Stimulated activated CD4-positive, alpha-beta T cell treated with anti-CD3 and anti-CD28 coated beads, Interleukin-2, amount 100 ng/mL, for 24 hours (primary cell): ENCODE data around the gene CAB39L.

Experiments used
- DNase-seq, 2 donors: peaks; one replicate each; pipeline ENCODE4 v3.0.0-alpha.2; 2020

The CAB39L gene

GRCh38 chr13:49441312-49441711, 2.6 kb downstream of the CAB39L start:
- DNase-seq, result no peak

- no peak for DNase-seq
Observed at GRCh38 chr13:49439609-49440008, 4.3 kb downstream of the CAB39L start.

- DNase-seq, result no peak
Observed at GRCh38 chr13:49437705-49438104, 6.2 kb downstream of the CAB39L start.

GRCh38 chr13:49436890-49437289, 7.0 kb downstream of the CAB39L start:
- no peak for DNase-seq

GRCh38 chr13:49435992-49436391, 7.9 kb downstream of the CAB39L start:
- no peak for DNase-seq

GRCh38 chr13:49429121-49429520, 14.7 kb downstream of the CAB39L start:
- no peak for DNase-seq

- no peak for DNase-seq
Observed at GRCh38 chr13:49428041-49428763, 15.7 kb downstream of the CAB39L start.

- no peak for DNase-seq
Observed at GRCh38 chr13:49424011-49424560, 19.8 kb downstream of the CAB39L start.

GRCh38 chr13:49421391-49421790, 22.5 kb downstream of the CAB39L start:
- DNase-seq, result peak; percentile 6 to 19

- DNase-seq, result no peak
Observed at GRCh38 chr13:49419276-49419675, 24.6 kb downstream of the CAB39L start.

GRCh38 chr13:49418206-49418605, 25.7 kb downstream of the CAB39L start:
- no peak for DNase-seq

- DNase-seq, result no peak
Observed at GRCh38 chr13:49417161-49417560, 26.7 kb downstream of the CAB39L start.

GRCh38 chr13:49412749-49413148, 31.1 kb downstream of the CAB39L start:
- no peak for DNase-seq

GRCh38 chr13:49411353-49411752, 32.5 kb downstream of the CAB39L start:
- no peak for DNase-seq

- no peak for DNase-seq
Observed at GRCh38 chr13:49410477-49410876, 33.4 kb downstream of the CAB39L start.

- no peak for DNase-seq
Observed at GRCh38 chr13:49410006-49410405, 33.9 kb downstream of the CAB39L start.

- DNase-seq, result no peak
Observed at GRCh38 chr13:49409008-49409407, 34.9 kb downstream of the CAB39L start.

GRCh38 chr13:49407936-49408335, 35.9 kb downstream of the CAB39L start:
- DNase-seq, result no peak

GRCh38 chr13:49407068-49407467, 36.8 kb downstream of the CAB39L start:
- DNase-seq, result no peak

- DNase-seq, result no peak
Observed at GRCh38 chr13:49404703-49405020, 39.2 kb downstream of the CAB39L start.

GRCh38 chr13:49403996-49404702, 39.7 kb downstream of the CAB39L start:
- DNase-seq, result no peak

- DNase-seq, result no peak
Observed at GRCh38 chr13:49400755-49401659, 42.9 kb downstream of the CAB39L start.

GRCh38 chr13:49399801-49400472, 43.9 kb downstream of the CAB39L start:
- no peak for DNase-seq
